PFSK-1 (cell line): ENCODE data around the gene ASTL.

Source experiments
- POLR2AphosphoS5 ChIP-seq: IDR thresholded peaks from 2 replicates; pipeline ENCODE4 v1.6.1; 2012; ENCODE audit warnings: low read depth, mild to moderate bottlenecking, control low read depth, low read length, moderate library complexity
- SIN3A ChIP-seq: IDR thresholded peaks from 2 replicates; pipeline ENCODE4 v1.6.1; 2012; ENCODE audit warnings: mild to moderate bottlenecking, low read length, moderate library complexity, borderline replicate concordance; ENCODE audit not compliant: insufficient read depth
- TAF1 ChIP-seq: IDR thresholded peaks from 2 replicates; pipeline ENCODE4 v1.6.1; 2012; ENCODE audit warnings: low read length, control low read depth, borderline replicate concordance; ENCODE audit not compliant: insufficient read depth
- TF ChIP-seq, protein P1 (sequence below), 2 experiments: IDR thresholded peaks; 2 replicates each; pipeline versions ENCODE4 v1.6.1 to v1.8.0; 2011 to 2012; ENCODE audit warnings: low read depth in 2 of 2, low read length in 2 of 2, control low read depth in 1 of 2, inconsistent platforms in 1 of 2, mild to moderate bottlenecking in 1 of 2, moderate library complexity in 1 of 2; ENCODE audit not compliant: insufficient read depth in 1 of 2

DNA sequence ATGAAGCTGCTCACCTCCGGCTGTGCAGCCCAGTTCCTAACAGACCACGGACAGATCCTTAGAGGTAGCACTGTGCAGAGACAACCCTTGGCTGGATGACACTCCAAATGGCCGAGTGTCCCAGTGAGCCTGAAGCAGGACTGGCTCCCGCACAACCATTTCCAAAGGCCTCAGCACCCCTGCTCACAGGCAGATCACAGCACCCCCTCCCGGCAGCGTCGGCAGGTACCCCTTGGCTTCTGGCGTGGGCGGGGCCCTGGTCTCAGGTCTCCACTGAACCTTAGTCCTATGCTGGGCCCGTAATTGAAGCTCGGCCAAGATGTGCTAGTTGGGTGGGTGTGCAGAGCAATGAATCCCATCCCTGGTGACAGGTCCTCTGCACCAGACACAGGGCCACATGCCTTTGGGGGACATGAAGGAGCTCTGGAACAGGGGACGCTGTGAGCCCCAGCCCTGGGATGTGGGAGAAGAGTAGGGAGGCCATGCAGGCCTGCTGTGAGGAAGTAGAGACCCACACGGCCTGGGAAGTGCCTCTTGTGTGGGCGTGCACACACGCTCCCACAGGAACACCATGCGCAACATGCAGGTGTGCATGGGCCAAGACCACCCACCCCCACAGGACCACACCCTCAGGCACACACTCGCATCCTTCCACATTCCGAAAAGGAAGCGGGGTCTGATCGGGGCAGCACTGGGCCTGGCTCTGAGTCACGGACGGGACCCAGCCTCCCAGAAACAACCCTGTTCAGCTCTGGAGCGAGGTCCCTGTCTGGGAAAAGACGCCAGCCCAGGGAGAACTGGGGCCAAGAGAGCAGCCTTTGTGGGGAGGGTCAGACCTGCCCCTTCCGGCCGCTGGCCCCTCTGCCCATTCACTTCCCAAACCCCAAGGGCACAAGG is 4.2 kb upstream of the ASTL start:
- TF ChIP-seq, protein P1, sequence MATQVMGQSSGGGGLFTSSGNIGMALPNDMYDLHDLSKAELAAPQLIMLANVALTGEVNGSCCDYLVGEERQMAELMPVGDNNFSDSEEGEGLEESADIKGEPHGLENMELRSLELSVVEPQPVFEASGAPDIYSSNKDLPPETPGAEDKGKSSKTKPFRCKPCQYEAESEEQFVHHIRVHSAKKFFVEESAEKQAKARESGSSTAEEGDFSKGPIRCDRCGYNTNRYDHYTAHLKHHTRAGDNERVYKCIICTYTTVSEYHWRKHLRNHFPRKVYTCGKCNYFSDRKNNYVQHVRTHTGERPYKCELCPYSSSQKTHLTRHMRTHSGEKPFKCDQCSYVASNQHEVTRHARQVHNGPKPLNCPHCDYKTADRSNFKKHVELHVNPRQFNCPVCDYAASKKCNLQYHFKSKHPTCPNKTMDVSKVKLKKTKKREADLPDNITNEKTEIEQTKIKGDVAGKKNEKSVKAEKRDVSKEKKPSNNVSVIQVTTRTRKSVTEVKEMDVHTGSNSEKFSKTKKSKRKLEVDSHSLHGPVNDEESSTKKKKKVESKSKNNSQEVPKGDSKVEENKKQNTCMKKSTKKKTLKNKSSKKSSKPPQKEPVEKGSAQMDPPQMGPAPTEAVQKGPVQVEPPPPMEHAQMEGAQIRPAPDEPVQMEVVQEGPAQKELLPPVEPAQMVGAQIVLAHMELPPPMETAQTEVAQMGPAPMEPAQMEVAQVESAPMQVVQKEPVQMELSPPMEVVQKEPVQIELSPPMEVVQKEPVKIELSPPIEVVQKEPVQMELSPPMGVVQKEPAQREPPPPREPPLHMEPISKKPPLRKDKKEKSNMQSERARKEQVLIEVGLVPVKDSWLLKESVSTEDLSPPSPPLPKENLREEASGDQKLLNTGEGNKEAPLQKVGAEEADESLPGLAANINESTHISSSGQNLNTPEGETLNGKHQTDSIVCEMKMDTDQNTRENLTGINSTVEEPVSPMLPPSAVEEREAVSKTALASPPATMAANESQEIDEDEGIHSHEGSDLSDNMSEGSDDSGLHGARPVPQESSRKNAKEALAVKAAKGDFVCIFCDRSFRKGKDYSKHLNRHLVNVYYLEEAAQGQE (IDR thresholded peaks at IDR 0.05; ENCODE audit: insufficient read depth in 1 of 2, low read depth in 2 of 2, low read length in 2 of 2), result 0 out of 4 replicates have a peak, but pooled peaks of 1 of the 2 experiments have one; percentile 42
- TF ChIP-seq POLR2AphosphoS5, result no peak
- no peak for TF ChIP-seq TAF1
- no peak for TF ChIP-seq SIN3A
